ENCODE measurements around the gene COG2.
"Not testable (repeated sequence)": the region's sequence is repeated elsewhere in the genome, so short reads cannot be mapped to it uniquely, and the experiment has no call there.

Gene COG2

GRCh38 chr1:230715510-230715909 is 73.2 kb downstream of the COG2 start:
- DNase-seq (ENCODE audit: low read depth in 2 of 2), result no peak

- DNase-seq (ENCODE audit: low read depth in 2 of 2), result not testable (repeated sequence)
These were observed 74.2 kb downstream of the COG2 start for GRCh38 chr1:230716453-230716852.

GRCh38 chr1:230717251-230717650 is 75.0 kb downstream of the COG2 start:
- DNase-seq (ENCODE audit: low read depth in 2 of 2), result no peak

- not testable (repeated sequence) for DNase-seq (ENCODE audit: low read depth in 2 of 2)
These were observed 79.7 kb downstream of the COG2 start for GRCh38 chr1:230721849-230722522.

GRCh38 chr1:230725256-230726012 is 83.2 kb downstream of the COG2 start:
- no peak for DNase-seq (ENCODE audit: low read depth in 2 of 2)

- DNase-seq (ENCODE audit: low read depth in 2 of 2), result no peak
These were observed 86.6 kb downstream of the COG2 start for GRCh38 chr1:230728710-230729392.

GRCh38 chr1:230730977-230731376 is 88.7 kb downstream of the COG2 start:
- no peak for DNase-seq (ENCODE audit: low read depth in 2 of 2)

GRCh38 chr1:230735447-230735846 is 93.2 kb downstream of the COG2 start:
- no peak for DNase-seq (ENCODE audit: low read depth in 2 of 2)

GRCh38 chr1:230737622-230738262 is 95.5 kb downstream of the COG2 start:
- no peak for DNase-seq (ENCODE audit: low read depth in 2 of 2)

GRCh38 chr1:230739564-230740290 is 97.4 kb downstream of the COG2 start:
- DNase-seq (ENCODE audit: low read depth in 2 of 2), result no peak
